ENCODE measurements around the gene POLDIP2. TPM values are rescaled to one million over a fixed set of nuclear protein-coding genes. Genes with fewer than 3 reads are reported as not detected.

The POLDIP2 gene
- total and polyA plus RNA-seq, 12 donors = 66.4 to 176 (median 152) TPM

DNA sequence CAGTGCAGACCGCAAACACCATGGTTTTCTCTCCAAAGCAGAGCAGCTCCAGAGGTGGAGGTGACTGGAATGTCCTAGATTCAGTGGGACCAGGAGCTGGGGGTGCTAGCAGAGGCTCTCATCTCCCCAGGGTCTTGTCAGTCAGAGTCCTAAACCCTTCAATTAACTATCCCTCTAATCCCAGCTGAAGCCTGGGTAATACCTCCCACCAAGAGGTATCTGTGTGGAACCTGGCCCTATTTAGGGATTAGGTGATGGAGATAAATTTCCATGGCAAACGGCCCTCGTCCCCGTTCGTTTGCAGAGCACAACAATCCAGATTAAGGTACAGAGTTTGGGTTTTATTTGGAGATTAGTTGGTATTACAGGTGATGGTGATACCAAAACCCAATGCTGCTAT, 5.9 kb upstream of the POLDIP2 start:
- 89 to 93% methylated on average over 5 of the region's 5 CpGs for WGBS, 2 donors

DNA sequence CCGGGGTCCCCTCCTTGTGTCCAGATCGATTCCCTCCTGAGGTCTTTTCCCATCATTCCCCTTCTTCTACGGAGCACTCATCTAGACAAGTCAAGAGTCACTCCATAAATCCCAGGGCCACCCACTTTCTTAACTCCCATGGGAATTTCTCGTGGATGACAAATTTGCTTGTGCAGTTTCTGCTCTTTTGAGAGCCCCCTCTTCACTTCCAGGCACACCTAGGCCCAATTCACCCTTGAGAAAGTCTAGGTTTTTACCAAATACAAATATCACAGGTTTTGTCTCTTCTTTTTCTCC, 522 bp upstream of the POLDIP2 start:
- Histone ChIP-seq H3K4me3 (peak overlapping the region; percentile 67 to 100 (median 95)), H3K9me3 (no peaks in the 10 kb centered on the region), H3K27ac (peak overlapping the region in 9 of 10 donors; percentile 82 to 98 (median 95)), H3K4me1 (peaks cover 7 to 30% (median 27%) of the 10 kb centered on the region in 9 donors), H3K27me3 (no peaks in the 10 kb centered on the region), H3K36me3 (peaks cover 0 to 70% (median 39%) of the 10 kb centered on the region in 9 donors)
- intact Hi-C loops (cut with DNase I) = loop anchor here in 4 of 10 donors (1.0 to 2.0 kb wide), 4 partner anchors 19 to 23 kb away; partner anchors contain the start of genes IFT20 (in 2 of the 4) and TNFAIP1 (in 2 of the 4)
- ATAC-seq = no peak
- DNase-seq = no peak
- TF ChIP-seq, protein P1, sequence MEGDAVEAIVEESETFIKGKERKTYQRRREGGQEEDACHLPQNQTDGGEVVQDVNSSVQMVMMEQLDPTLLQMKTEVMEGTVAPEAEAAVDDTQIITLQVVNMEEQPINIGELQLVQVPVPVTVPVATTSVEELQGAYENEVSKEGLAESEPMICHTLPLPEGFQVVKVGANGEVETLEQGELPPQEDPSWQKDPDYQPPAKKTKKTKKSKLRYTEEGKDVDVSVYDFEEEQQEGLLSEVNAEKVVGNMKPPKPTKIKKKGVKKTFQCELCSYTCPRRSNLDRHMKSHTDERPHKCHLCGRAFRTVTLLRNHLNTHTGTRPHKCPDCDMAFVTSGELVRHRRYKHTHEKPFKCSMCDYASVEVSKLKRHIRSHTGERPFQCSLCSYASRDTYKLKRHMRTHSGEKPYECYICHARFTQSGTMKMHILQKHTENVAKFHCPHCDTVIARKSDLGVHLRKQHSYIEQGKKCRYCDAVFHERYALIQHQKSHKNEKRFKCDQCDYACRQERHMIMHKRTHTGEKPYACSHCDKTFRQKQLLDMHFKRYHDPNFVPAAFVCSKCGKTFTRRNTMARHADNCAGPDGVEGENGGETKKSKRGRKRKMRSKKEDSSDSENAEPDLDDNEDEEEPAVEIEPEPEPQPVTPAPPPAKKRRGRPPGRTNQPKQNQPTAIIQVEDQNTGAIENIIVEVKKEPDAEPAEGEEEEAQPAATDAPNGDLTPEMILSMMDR (IDR thresholded peaks at IDR 0.05) = no peak
- WGBS, 2 donors = 3 to 5% methylated on average over 4 of the region's 4 CpGs

More for the DNA sequence above, 5.9 kb upstream of the POLDIP2 start:
- TF ChIP-seq, protein P1 (IDR thresholded peaks at IDR 0.05) = no peak
- ATAC-seq = no peak
- H3K4me1 ChIP-seq = peaks cover 0 to 8% (median 6%) of the 10 kb centered on the region in 9 donors
- H3K9me3 ChIP-seq = no peaks in the 10 kb centered on the region
- no peak overlapping the region for H3K27ac ChIP-seq
- peaks cover 0 to 66% (median 29%) of the 10 kb centered on the region in 9 donors for H3K36me3 ChIP-seq
- no peaks in the 10 kb centered on the region for H3K27me3 ChIP-seq
- intact Hi-C loops (cut with DNase I) = no loop called here
- DNase-seq = no peak
- no peak overlapping the region for H3K4me3 ChIP-seq

GRCh38 chr17:28350271-28350670, 7.1 kb downstream of the POLDIP2 start:
- TF ChIP-seq, protein P1 (IDR thresholded peaks at IDR 0.05) = no peak
- intact Hi-C loops (cut with DNase I) = no loop called here
- DNase-seq = no peak
- Histone ChIP-seq H3K9me3 (no peaks in the 10 kb centered on the region), H3K4me3 (no peak overlapping the region), H3K36me3 (peaks cover 0 to 100% (median 78%) of the 10 kb centered on the region in 9 donors), H3K27me3 (no peaks in the 10 kb centered on the region), H3K27ac (peak overlapping the region in 1 of 10 donors; percentile 21), H3K4me1 (peaks cover 13 to 48% (median 27%) of the 10 kb centered on the region in 9 donors)
- WGBS, 2 donors = 91 to 94% methylated on average over 7 of the region's 7 CpGs
- ATAC-seq = no peak

- Histone ChIP-seq H3K4me1 (peaks cover 15 to 56% (median 34%) of the 10 kb centered on the region in 9 donors), H3K27ac (peak overlapping the region in 1 of 10 donors; percentile 21), H3K27me3 (no peaks in the 10 kb centered on the region), H3K9me3 (no peaks in the 10 kb centered on the region), H3K36me3 (peaks cover 0 to 100% (median 84%) of the 10 kb centered on the region in 9 donors), H3K4me3 (no peak overlapping the region)
- DNase-seq = no peak
- intact Hi-C loops (cut with DNase I) = loop anchor here in 1 of 10 donors (1.0 kb wide), 1 partner anchor 46 kb away; no protein-coding TSS in a partner anchor
- TF ChIP-seq, protein P1 (IDR thresholded peaks at IDR 0.05) = no peak
- 75 to 89% methylated on average over 3 of the region's 3 CpGs for WGBS, 2 donors
- no peak for ATAC-seq
Measured at GRCh38 chr17:28348979-28349378, 8.3 kb downstream of the POLDIP2 start.
